SK-N-MC (cell line): ENCODE data around the gene C5.

Experiments used
- EZH2 ChIP-seq: fragments of 200-600 bp; sonication (generic); IDR thresholded peaks from one replicate; pipeline ENCODE4 v1.6.1; 2017; ENCODE audit warnings: antibody characterized with exemption
- FOXP2 ChIP-seq: optimal IDR thresholded peaks from 2 replicates; pipeline ENCODE3; 2011; ENCODE audit warnings: mild to moderate bottlenecking, moderate library complexity; ENCODE audit not compliant: insufficient read depth; ENCODE audit errors: extremely low read length, control extremely low read depth
- POLR2AphosphoS5 ChIP-seq: IDR thresholded peaks from 2 replicates; pipeline ENCODE4 v1.6.1; 2012; ENCODE audit warnings: mild to moderate bottlenecking, low read depth, low read length, borderline replicate concordance

GRCh38 chr9:121026260-121026691 lies 23.8 kb downstream of the C5 start:
- TF ChIP-seq POLR2AphosphoS5, result no peak
- no peak for TF ChIP-seq EZH2
- no peak for TF ChIP-seq FOXP2
